NB4 (cell line): ENCODE results near the gene ARL4D.

Source experiments
- CTCF ChIP-seq: IDR thresholded peaks from one replicate; pipeline ENCODE4 v1.5.1; 2012; ENCODE audit warnings: low read depth, low read length
- MAX ChIP-seq: IDR thresholded peaks from 2 replicates; pipeline ENCODE4 v1.6.1; 2011; ENCODE audit warnings: low read depth, low read length
- MYC ChIP-seq: IDR thresholded peaks from 2 replicates; pipeline ENCODE4 v1.6.1; 2011; ENCODE audit warnings: low read depth, low read length
- POLR2A ChIP-seq: IDR thresholded peaks from 2 replicates; pipeline ENCODE4 v1.6.1; 2011; ENCODE audit warnings: mild to moderate bottlenecking; ENCODE audit not compliant: insufficient read length; ENCODE audit errors: extremely low read depth

- no peak for TF ChIP-seq CTCF
- TF ChIP-seq POLR2A: no peak
- TF ChIP-seq MAX: no peak
- TF ChIP-seq MYC: no peak
Observed at GRCh38 chr17:43365356-43365755, 33.4 kb upstream of the ARL4D start.
